LNCaP clone FGC (cell line): Measurements from ENCODE around the gene TNFRSF4.
A peak's percentile ranks its signal among the peaks of the same experiment; 100 is the strongest.

Experiments used
- DNase-seq: peaks from one replicate; pipeline ENCODE4 v3.0.0-alpha.2; 2011; ENCODE audit warnings: low read depth
- H3K4me3 ChIP-seq: 2 replicates; pipeline ENCODE4 v1.5.1; 2011; ENCODE audit warnings: mild to moderate bottlenecking, low read depth, low read length, control low read depth
- CTCF ChIP-seq: IDR thresholded peaks from 2 replicates; pipeline ENCODE4 v1.5.1; 2012; ENCODE audit warnings: mild to moderate bottlenecking; ENCODE audit not compliant: control insufficient read depth, insufficient read depth; ENCODE audit errors: extremely low read depth

The TNFRSF4 gene

GRCh38 chr1:1236176-1236763, 22.3 kb upstream of the TNFRSF4 start:
- DNase-seq, result no peak
- no peak for TF ChIP-seq CTCF
- no peak overlapping the region for H3K4me3 ChIP-seq

DNA sequence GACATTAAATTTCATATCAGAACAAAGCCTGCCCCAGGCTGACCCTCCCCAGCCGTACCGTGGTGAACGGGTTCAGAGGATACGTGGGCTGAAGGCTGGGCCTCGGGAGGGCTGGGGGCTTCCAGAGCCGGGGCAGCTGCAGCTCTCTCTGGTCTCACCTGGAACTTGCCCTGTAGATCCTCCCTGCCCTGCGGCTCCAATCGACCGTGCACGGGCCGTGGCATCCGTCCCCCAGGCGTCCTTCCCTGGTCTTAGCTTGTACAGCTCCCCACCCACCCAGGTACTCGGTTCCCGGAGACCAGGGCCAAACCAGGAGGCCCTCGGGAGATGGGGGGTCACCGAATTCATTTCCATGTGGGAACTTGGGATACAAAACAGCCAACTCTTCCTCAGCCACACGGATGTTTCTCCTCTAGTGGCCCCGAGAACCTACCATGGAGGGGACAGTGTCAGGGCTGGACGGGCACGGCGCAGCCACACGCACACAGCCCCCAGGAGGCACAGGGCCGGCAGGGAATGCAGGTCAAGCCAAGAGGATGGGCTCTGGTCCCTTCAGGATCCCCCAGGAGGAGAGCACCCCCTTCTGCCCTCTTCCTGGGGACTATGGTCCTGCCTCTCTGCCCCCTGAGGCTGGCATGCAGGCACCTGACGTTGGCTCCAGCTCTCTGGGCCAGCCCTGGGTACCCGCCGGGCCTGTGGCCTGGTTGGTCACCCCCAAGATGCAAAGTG, 21.2 kb upstream of the TNFRSF4 start:
- no peak for DNase-seq
- H3K4me3 ChIP-seq, result no peak overlapping the region
- no peak for TF ChIP-seq CTCF

DNA sequence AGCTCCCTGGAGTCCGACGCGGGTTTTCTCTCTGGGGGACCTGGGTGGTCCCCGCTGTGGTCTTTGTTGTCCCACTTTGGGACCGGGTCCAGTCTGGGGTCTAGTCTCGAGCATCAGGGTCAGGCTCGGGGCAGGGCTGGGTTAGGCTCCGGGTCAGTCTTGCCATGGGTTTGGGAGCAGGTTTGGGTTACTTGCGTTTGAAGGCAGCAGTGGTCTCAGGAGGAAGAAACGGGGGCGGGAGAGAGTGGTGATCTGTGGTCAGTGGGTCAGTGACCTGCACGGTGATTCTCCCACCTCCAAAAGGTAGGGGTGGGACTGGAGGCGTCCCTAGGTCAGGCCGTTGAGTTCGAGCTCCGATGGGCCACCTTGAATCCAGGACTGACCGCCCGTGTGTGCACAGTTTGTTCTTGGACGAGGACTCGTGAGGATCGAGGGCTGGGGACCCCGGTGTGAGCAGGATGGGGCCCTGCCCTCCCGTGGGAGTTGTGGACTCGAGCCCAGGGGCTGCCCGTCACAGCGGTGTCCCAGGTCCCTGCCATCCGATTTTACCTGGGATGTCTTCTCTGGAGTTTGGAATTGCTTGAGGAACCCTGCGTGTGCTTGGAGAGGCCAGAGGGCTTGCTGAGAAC, 20.3 kb upstream of the TNFRSF4 start:
- no peak for TF ChIP-seq CTCF
- peak overlapping the region; percentile 24 for H3K4me3 ChIP-seq
- no peak for DNase-seq

DNA sequence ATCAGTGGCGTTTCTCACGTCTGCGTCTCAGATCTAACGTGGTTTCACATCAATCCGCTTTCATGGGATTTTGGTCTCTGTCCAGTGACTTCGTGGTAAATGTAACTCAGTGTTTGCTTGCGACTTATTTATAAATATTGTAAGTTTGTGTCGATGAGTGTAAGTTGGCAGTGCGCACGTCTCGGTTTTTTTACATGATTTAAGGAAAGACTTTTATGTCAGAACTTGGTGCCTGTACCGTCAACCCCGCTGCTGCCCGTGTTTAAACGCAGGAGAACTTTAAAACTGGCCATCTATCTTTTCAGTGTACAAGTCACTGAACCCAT, 19.6 kb upstream of the TNFRSF4 start:
- peak overlapping the region; percentile 24 for H3K4me3 ChIP-seq
- DNase-seq, result peak; percentile 47
- TF ChIP-seq CTCF, result no peak

GRCh38 chr1:1232796-1233566, 19.0 kb upstream of the TNFRSF4 start:
- DNase-seq, result no peak
- H3K4me3 ChIP-seq, result peak overlapping the region; percentile 24
- no peak for TF ChIP-seq CTCF

DNA sequence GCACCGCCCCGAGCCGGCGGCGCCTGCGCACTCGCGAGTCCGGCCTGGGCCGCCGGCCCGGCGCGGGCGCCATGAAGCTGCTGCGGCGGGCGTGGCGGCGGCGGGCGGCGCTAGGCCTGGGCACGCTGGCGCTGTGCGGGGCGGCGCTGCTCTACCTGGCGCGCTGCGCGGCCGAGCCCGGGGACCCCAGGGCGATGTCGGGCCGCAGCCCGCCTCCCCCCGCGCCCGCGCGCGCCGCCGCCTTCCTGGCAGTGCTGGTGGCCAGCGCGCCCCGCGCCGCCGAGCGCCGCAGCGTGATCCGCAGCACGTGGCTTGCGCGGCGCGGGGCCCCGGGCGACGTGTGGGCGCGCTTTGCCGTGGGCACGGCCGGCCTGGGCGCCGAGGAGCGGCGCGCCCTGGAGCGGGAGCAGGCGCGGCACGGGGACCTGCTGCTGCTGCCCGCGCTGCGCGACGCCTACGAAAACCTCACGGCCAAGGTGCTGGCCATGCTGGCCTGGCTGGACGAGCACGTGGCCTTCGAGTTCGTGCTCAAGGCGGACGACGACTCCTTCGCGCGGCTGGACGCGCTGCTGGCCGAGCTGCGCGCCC, 18.3 kb upstream of the TNFRSF4 start, which contains the start of gene B3GALT6:
Gene B3GALT6, plus strand, starts transcription at position 30 of the 588 bp plus-strand sequence. Its CDS starts 42 bp downstream, at position 72.
- H3K4me3 ChIP-seq, result peak within 1 kb of the TSS; percentile 87
- DNase-seq, result no peak
- TF ChIP-seq CTCF, result no peak
